Tibial nerve (tissue), 4 donors: ENCODE data around the gene SLC22A12.

Experiments used
- CTCF ChIP-seq, 5 experiments: fragments of 200-600 bp in 3 of 5; fragments of 450-650 bp in 2 of 5; sonication (generic) in 3 of 5; IDR thresholded peaks; one replicate each; pipeline ENCODE4 v1.5.1; 2016 to 2019; ENCODE audit warnings: antibody characterized with exemption in 5 of 5, mild to moderate bottlenecking in 3 of 5, moderate library complexity in 2 of 5
- EP300 ChIP-seq, 2 donors: sonication (generic); formaldehyde crosslinking; IDR thresholded peaks; one replicate each; pipeline ENCODE4 v1.6.1; 2017; ENCODE audit warnings: antibody characterized with exemption in 2 of 2, mild to moderate bottlenecking in 1 of 2
- POLR2A ChIP-seq, 2 donors: fragments of 450-650 bp; IDR thresholded peaks; one replicate each; pipeline ENCODE4 v1.6.1; 2017; ENCODE audit warnings: antibody characterized with exemption in 2 of 2, mild to moderate bottlenecking in 2 of 2, moderate library complexity in 2 of 2

- no peak for TF ChIP-seq CTCF (IDR thresholded peaks at IDR 0.05)
- no peak for TF ChIP-seq POLR2A (IDR thresholded peaks at IDR 0.05)
- TF ChIP-seq EP300 (IDR thresholded peaks at IDR 0.05) = no peak
These were observed 32.2 kb upstream of the SLC22A12 start for GRCh38 chr11:64558869-64559268.
